Renal cortex interstitium (tissue), 11 donors: ENCODE results near the gene APOO. TPM values are rescaled to one million over a fixed set of nuclear protein-coding genes. Genes with fewer than 3 reads are reported as not detected.

Experiments
- DNase-seq, 11 donors: peaks; one replicate each; pipeline ENCODE4 v3.0.0-alpha.2; 2013; ENCODE audit warnings: low read depth in 9 of 11, low spot score in 4 of 11; ENCODE audit errors: extremely low read depth in 1 of 11
- polyA plus RNA-seq, 3 donors: library from polyadenylated mRNA; unstranded; fragments of 120-200 nt; gene quantifications; one replicate each; pipeline ENCODE4 v1.2.1, GENCODE V29; 2013; ENCODE audit not compliant: insufficient read length in 3 of 3

Gene APOO
- polyA plus RNA-seq, 3 donors: 33.9 to 44.4 (median 37.2) TPM

- no peak for DNase-seq
These were observed 65.8 kb downstream of the APOO start for GRCh38 chrX:23841847-23842522.

DNA sequence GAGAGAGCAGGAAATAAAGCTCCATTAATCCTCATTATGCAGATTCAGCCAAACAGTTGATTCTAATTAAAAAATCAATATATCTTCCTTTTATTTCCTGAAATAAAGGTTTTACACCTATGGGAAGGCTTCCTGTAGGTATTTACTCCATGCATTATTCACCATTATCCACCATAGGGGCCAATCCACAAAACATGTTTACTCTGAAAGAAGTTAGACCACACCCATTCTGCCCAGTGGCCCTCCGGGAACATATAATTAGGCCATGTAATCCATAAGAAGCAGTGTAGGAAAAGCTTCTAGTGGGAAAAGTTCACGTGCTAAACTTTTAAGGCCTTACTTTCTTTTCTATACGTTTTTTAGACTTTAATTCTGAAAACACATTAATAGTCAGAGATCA lies 67.1 kb downstream of the APOO start:
- DNase-seq: no peak

DNA sequence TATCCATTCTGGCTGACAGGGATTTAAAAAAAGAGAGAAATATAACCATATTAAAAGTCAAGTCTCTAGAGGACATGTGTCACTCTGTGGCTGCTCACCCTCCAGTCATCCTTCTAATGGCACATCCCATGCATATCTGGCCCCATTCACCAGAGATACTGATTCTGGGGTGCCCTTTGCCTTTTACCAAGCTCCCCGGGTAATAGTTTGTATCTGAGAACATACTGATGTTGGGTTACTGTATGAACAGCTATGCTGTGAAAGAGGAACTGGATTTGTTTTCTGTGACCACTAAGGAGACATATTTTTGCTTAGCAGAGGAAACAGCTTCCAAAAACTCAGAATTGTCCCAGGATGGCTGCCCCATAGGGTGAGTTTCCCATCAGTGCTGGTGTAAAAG lies 68.8 kb downstream of the APOO start:
- no peak for DNase-seq

- no peak for DNase-seq
These were observed 75.0 kb downstream of the APOO start for GRCh38 chrX:23832721-23833120.

DNA sequence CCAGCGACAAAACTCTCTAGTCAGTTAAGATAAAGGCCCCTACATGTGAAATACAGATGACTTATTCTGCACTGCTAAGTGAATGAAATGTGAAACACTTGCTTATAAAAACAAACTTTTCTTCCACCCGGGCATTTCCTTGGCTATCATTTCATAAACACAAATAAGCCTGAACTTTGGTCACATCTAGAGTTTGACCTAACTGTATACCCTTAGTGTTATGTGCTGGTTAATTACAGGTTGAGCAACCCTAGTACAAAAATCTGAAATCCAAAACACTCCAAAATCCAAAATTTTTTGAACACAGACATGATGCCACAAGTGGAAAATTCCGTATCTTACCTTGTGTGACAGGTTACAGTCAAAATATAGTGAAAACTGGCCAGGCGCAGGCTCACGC lies 78.9 kb downstream of the APOO start:
- no peak for DNase-seq

- DNase-seq: no peak
These were observed 81.1 kb downstream of the APOO start for GRCh38 chrX:23826653-23827052.

DNA sequence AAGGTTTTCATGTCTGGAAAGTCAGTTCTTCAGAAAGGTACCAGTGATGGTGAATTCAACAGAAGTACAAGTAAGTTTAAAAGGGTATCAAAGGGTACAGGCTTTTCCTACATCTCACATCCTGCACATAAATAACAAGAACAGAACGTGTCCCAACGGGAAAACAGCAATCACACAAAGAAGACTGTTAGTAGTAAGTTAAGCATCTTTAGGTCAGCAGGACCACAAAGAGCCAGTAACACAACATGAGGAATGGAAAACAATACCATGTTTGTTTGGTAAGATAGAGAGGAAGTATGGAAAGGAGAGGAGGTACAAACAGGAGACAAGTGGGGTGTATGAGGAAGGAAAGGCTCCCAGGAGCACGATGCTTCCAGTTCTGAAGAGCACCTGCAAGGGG lies 81.5 kb downstream of the APOO start:
- no peak for DNase-seq

GRCh38 chrX:23825675-23826074 lies 82.1 kb downstream of the APOO start:
- DNase-seq: no peak

DNA sequence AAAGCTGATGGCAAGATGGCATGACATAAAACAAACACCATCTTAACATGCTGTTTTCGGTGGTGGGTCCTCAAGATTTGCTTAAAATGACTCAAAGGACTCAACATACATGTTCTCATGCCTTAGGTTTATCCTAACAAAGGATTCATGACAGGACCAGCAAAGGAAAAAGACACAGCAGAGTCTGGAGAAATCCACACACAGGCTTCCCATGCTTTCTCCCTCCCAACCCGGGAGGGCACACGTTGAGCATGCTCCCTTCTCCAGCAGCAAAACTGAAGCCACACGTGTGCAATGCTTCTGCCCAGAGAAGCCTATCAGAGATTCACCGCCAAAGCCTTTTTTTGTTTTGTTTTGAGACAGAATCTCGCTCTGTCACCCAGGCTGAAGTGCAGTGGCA lies 84.9 kb downstream of the APOO start:
- no peak for DNase-seq

DNA sequence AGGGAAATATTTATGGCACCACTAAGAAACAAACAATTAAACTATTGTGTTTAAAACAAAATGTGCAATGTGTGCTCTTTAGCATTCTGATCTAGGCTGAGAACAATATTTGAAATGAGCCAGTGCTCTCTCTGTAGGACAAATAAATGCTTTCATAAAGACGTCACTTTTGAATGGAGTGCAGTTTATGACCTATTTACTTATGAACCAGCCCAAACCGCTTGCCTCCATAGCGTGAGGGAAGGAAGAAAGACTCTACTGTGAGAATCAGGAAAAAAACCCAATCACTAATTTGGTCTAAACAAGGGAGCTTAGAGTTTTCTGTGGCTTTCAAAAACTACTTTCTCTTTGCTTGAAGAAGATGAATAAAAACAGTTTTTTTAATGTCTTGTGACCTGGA lies 85.3 kb downstream of the APOO start:
- DNase-seq: no peak

GRCh38 chrX:23821847-23822246 lies 85.9 kb downstream of the APOO start:
- no peak for DNase-seq

- DNase-seq: no peak
These were observed 87.4 kb downstream of the APOO start for GRCh38 chrX:23820235-23820782.

DNA sequence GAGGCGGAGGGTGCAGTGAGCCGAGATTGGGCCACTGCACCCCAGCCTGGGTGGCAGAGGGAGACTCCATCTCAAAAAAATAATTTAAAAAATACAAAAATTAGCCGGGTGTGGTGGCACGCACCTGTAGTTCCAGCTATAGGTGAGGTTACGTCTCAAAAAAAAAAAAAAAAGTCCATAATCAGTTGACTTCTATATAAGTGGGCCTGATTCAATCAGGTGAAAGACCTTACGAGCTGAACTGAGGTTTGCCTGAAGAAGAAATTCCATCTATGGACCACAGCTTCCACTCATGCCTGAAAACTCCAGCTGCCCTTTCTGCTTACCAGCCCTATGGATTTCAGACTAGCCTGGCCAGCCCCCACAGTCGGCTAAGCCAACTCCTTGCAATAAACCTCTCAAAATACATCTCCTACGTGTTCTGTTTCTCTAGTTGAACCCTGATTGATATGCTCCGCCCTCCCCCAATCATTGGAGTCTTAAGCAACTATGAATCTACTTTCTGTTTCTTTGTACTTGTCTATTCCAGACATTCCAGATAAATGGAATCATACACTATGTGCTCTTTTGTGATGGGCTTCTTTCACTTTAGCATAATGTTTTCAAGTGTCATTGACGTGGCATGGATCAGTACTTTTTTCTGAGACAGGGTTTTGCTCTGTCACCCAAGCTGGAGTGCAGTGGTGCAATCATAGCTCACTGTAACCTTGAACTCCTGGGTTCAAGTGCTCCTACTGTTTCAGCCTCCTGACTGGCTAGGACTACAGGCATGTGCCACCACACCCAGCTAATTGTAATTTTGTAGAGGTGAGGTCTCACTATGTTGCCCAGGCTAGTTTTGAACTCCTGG lies 88.1 kb downstream of the APOO start:
- no peak for DNase-seq

GRCh38 chrX:23817979-23818336 lies 89.8 kb downstream of the APOO start:
- DNase-seq: no peak

DNA sequence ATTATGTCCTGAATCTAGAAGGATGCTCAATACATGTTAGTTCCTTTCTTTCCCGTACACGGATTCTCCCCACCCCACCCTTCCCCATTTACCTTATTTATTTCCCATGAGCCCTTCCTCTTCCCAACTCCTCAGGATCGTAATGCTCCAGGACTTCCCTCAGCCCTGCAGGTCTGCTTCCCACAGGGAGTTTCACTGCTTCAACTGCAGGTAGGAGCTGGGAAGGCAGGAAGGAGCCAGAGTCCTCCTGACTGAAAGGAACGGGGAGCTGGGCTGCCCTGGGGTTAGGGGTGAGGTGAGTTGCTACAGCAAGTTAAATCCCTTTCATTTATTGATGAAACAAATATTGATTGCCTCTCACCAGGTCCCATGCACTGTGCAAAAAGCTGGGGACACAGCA lies 91.6 kb downstream of the APOO start:
- DNase-seq: no peak

DNA sequence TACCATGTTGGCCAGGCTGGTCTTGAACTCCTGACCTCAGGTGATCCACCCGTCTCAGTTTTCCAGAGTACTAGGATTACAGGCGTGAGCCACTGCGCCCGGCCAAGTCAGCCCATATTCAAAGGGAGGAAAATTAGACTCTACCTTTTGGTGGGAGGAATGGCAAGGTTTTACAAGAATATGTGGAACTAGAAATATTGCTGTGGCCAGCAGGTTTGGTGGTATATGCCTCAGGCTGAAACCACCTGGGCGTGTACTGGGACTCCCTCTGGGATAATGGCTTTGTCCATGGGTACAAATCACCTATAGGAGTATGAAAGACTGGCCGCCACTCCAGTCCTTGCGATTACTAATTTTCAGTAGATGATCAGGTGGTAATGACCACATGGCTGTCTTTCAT lies 92.4 kb downstream of the APOO start:
- DNase-seq: no peak

GRCh38 chrX:23813808-23814207 lies 93.9 kb downstream of the APOO start:
- DNase-seq: no peak

DNA sequence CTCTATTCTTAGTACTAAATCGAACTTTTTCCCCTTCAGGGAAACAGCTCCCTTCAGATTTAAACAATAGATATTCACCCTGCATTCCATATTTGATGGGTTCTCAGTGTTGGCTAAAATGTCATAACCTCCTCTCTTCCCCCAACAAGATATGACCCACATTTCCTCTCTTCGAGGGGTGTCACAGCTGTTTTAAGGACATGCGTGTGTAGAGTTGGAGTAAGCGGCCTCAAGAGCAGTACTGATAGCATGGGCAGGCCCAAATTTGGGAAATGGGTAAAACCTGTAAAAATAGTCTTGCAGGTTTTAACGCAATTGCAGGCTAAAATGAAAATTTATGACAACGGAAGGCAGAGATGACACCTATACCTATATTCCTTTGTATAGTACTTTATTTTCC lies 96.1 kb downstream of the APOO start:
- no peak for DNase-seq

DNA sequence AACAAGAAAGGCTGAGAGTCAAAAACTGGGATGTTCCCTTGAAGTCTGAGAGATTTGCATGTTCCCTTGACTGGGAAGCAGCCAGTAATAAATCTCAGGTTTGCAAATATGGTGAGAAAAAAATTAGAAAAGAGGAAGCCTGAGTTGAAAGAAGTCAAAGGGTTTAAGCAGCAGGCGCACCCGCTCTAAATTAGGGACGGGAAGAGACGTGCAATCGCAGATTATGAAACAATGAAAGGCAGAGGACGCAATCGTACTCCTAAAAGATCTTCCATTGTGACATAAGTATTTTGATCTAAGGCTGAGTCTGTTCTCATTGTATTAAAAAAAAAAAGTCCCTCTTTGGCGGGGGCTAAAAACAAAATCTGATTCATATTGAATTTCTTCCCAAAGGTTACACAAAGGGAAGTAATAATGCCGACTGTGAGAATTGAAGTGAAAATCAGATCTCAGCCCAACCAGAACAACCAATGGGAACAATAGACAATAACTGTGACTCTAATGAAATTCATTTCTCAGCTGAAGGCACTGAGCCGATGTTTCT lies 96.6 kb downstream of the APOO start:
- DNase-seq: no peak

- no peak for DNase-seq
These were observed 97.5 kb downstream of the APOO start for GRCh38 chrX:23810279-23810678.
